Measurements from ENCODE around the gene LSM4. TPM values are rescaled to one million over a fixed set of nuclear protein-coding genes. Genes with fewer than 3 reads are reported as not detected.
A peak's percentile ranks its signal among the peaks of the same experiment; 100 is the strongest.

LSM4 gene
- total and polyA plus RNA-seq, 2 donors (not counting 3 experiments of a cell fraction or from before 2014, with no cell fraction given): 118 to 119 TPM

DNA sequence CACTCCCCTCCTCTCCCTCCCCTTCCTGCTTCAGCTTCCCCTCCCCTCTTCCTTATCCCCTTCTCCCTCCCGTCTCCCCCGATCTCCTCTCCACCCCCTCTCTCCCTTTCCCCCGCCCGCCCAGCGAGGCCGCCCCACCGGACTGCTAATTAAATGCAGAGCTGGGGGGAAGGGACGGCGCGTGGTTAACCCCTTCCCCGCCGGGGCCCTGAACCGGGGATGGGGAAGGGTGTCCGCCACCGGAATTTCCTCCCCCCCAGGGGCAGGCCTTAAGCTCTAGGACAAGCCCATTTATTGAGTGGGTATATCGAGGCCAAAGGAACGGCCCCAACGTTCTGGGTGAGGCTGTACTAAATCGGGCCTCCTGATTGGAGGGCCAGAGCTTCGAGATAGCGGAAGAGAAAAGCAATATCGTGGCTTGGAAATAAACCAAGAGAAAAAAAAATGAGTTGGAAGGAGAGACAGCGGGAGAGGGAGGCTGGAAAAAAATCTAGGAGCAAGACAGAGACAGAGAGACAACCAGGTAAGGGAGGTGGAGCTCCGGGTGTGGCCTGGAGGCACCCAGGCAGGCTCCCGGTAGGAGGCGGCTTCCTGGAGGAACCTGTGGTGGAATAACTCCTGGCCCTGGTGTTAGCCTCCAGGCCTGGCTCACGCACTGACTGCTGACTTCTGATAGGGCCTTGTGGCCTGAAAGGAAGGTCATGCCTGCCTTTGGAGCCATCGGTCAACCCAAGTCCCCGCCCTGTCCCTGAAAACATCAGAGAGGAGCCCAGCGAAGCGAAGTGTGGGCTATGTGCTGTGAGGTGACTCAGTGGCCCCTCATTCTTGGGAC, 29.9 kb downstream of the LSM4 start:
- Histone ChIP-seq H3K4me1 (ENCODE audit: control insufficient read depth, extremely low read depth, insufficient read depth, low read length) (peaks cover 16% of the 10 kb centered on the region), H3K79me2 (ENCODE audit: control insufficient read depth, insufficient read depth, low read length) (no peaks in the 10 kb centered on the region), H3K9me1 (replicated peaks; ENCODE audit: control insufficient read depth, extremely low read depth, insufficient read depth, low read length) (no peaks in the 10 kb centered on the region), H3K36me3 (ENCODE audit: control insufficient read depth in 2 of 2, extremely low read depth in 1 of 2, insufficient read depth in 2 of 2, low read length in 2 of 2) (no peaks in the 10 kb centered on the region), H3K9ac (replicated peaks; ENCODE audit: extremely low read depth, insufficient read depth, low read length) (peak overlapping the region; percentile 94), H3K9me3 (replicated peaks; ENCODE audit: control insufficient read depth, insufficient read depth, low read length) (no peaks in the 10 kb centered on the region), H3K27ac (ENCODE audit: insufficient read depth, low read depth, low read length) (peak overlapping the region; percentile 77), H2AFZ (ENCODE audit: low read depth, low read length) (peak overlapping the region; percentile 73), H4K20me1 (replicated peaks; ENCODE audit: control insufficient read depth, extremely low read depth, insufficient read depth, low read length) (no peaks in the 10 kb centered on the region), H3K4me3 (replicated peaks in 1 of 3; ENCODE audit: insufficient read depth in 1 of 3, low read depth in 1 of 3, low read length in 3 of 3) (peak overlapping the region; percentile 50 to 78 (median 56)), H3K4me2 (ENCODE audit: insufficient read depth, low read length) (peak overlapping the region; percentile 44), H3K27me3 (ENCODE audit: control insufficient read depth in 2 of 2, insufficient read depth in 2 of 2, low read length in 2 of 2) (no peaks in the 10 kb centered on the region)
- peak; percentile 73 for FAIRE-seq
- BruUV-seq (replicated peaks): no TSS peak
- CTCF ChIA-PET: interaction anchor here (0.6 to 3.8 kb wide), 9 partner anchors 12 to 117 kb away, joined by 3 to 64 read pairs (median 5); partner anchors contain the start of genes JUND and LSM4
- TF ChIP-seq JUN (IDR thresholded peaks at IDR 0.05; ENCODE audit: borderline replicate concordance, insufficient read depth, insufficient read length, low read depth): no peak
- no peak for TF ChIP-seq EZH2 (IDR thresholded peaks at IDR 0.05; ENCODE audit: borderline replicate concordance, low read depth, low read length, severe bottlenecking)
- no peak for TF ChIP-seq GATA2 (IDR thresholded peaks at IDR 0.05; ENCODE audit: insufficient read depth, insufficient read length, low read depth, low read length)
- TF ChIP-seq POLR2AphosphoS5 (IDR thresholded peaks at IDR 0.05; ENCODE audit: insufficient read depth, low read depth, low read length): no peak
- no peak for TF ChIP-seq MAX (IDR thresholded peaks at IDR 0.05; ENCODE audit: insufficient read depth, insufficient read length)
- no peak for TF ChIP-seq POLR2A (IDR thresholded peaks at IDR 0.05; ENCODE audit: low read depth, low read length)
- TF ChIP-seq FOS (IDR thresholded peaks at IDR 0.05; ENCODE audit: borderline replicate concordance, insufficient read depth, low read length): no peak
- no peak for TF ChIP-seq MYC (IDR thresholded peaks at IDR 0.05; ENCODE audit: low read depth, low read length)
- TF ChIP-seq, protein P1, sequence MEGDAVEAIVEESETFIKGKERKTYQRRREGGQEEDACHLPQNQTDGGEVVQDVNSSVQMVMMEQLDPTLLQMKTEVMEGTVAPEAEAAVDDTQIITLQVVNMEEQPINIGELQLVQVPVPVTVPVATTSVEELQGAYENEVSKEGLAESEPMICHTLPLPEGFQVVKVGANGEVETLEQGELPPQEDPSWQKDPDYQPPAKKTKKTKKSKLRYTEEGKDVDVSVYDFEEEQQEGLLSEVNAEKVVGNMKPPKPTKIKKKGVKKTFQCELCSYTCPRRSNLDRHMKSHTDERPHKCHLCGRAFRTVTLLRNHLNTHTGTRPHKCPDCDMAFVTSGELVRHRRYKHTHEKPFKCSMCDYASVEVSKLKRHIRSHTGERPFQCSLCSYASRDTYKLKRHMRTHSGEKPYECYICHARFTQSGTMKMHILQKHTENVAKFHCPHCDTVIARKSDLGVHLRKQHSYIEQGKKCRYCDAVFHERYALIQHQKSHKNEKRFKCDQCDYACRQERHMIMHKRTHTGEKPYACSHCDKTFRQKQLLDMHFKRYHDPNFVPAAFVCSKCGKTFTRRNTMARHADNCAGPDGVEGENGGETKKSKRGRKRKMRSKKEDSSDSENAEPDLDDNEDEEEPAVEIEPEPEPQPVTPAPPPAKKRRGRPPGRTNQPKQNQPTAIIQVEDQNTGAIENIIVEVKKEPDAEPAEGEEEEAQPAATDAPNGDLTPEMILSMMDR (IDR thresholded peaks at IDR 0.05; ENCODE audit: extremely low read depth in 1 of 2, insufficient read depth in 1 of 2, low read depth in 1 of 2, low read length in 2 of 2): no peak
- dilution Hi-C loops (cut with MboI; ENCODE audit: extremely low pct_ligation_motif_present, low sequenced_read_pairs): no loop called here
- POLR2A ChIA-PET: interaction anchor here (0.6 to 4.2 kb wide), 10 partner anchors 8 to 862 kb away, joined by 3 to 100 read pairs (median 5); partner anchors contain the start of genes GDF15, JUND and LSM4
- peak; percentile 70 for DNase-seq (ENCODE audit: low read depth, low spot score)
- intact Hi-C loops (cut with micrococcal nuclease): loop anchor here (1.0 kb wide), 3 partner anchors 11 to 30 kb away; partner anchors contain the start of gene LSM4
